ENCODE measurements around the gene MYBPC1.
"Not testable (repeated sequence)": the region's sequence is repeated elsewhere in the genome, so short reads cannot be mapped to it uniquely, and the experiment has no call there.

MYBPC1 gene

DNA sequence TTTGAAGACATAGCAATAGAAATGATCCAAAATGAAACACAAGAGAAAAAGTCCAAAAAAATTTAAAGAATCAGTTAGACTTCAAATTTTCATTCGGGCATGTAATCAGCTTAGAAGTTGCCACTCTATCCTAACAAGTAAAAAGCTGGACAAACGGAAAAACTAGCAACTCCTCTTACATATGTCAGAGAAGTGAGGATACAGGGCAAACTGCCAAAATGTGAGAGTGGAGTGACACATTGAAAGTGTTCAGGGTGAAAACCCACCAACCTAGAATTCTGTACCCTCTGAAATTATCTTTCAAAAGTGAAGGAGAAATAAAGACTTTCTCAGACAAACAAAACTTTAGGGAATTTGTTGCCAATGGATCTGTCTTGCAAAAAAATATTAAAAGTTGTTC, 60.6 kb downstream of the MYBPC1 start:
- DNase-seq = peak; percentile 13

DNA sequence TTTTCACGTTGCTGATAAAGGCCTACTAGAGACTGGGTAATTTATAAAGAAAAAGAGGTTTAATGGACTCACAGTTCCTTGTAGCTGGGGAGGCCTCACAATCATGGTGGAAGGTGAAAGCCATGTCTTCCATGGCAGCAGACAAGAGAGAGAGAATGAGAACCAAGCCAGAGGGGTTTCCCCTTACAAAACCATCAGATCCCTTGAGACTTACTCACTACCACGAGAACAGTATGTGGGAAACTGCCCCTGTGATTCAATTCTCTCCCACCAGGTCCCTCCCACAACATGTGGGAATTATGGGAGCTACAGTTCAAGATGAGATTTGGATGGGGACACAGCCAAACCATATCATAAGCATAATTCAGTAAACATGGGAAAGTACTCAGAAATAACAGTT, 65.9 kb downstream of the MYBPC1 start:
- DNase-seq = not testable (repeated sequence)

DNA sequence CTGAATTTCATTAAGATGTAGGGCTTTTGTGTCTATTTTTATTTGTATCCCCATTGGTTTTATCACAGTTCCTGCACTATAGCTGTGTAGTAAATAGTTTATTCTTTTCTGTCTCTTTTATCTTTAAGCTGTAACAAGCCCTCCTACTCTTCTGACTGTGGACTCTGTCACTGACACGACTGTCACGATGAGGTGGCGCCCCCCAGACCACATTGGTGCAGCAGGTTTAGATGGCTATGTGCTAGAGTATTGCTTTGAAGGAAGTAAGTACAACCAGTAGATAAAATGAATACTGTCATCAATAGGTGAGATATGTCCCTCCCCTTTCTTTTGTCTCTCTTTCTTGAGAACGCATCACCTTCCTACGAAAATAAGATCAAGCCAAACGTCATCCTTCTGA, 68.5 kb downstream of the MYBPC1 start:
- no peak for DNase-seq

DNA sequence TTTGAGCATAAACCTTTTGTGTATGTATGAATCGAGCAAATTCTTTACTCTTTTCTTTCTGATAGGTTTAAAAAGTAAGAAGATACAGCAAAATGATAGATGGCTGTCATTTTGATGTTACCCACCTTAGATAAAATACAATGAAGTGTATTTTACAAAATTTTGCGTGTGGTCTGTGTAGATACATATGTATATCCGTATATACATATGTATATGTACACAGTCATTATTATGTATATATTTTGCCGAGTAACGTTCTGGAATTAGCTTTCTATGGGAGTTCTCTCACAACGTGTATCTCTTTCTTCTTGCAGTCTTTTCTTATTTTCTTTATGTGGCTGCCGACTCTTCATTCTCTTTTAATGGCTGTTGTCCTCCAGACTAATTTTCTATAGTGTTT, 70.2 kb downstream of the MYBPC1 start:
- no peak for DNase-seq

DNA sequence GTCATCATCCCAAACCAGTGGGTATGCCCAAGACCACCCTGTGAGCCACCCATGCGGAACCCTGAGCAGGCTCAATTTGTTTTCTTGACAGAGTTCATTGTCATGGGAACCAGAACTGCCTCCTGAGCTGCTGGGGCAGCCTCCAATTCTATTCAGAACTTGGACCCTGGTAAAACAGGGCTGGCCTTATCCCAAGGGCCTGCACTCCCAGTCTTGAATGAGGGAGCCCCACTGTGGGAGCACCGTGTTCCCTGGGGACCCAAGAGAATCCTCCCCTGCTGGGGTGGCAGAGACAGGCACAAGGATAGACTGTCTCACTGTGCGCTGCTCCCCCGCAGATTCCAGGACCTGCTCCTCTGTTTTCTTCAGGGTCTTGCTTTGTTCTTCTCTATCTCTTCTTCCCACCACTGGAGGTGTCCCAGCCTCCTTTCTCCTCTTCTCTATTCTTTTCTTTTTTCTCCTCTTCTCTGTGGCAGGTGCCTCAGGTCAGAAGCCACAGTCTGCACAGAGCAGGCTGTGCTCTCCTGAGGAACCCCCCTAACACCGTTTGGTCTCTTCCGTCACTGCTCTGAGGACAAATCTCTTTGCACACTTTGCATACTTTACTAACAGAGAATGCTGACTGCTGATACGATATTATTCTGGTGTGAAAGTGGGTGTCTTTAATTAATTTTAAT, 71.4 kb downstream of the MYBPC1 start:
- no peak for DNase-seq

DNA sequence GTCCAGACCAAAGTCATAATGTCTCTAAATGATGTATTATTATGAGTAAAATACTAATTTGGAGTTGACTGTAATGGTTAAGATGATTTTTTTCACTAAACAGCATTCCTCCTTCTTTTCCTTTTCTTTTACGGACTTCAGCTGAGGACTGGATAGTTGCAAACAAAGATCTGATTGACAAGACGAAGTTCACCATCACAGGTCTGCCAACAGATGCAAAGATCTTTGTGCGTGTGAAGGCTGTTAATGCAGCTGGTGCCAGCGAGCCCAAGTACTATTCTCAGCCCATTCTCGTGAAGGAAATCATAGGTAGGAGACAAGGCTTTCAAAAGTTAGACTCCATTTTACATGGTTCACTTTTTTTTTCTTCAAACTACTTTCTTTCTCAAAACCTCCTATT, 72.8 kb downstream of the MYBPC1 start:
- DNase-seq = no peak

DNA sequence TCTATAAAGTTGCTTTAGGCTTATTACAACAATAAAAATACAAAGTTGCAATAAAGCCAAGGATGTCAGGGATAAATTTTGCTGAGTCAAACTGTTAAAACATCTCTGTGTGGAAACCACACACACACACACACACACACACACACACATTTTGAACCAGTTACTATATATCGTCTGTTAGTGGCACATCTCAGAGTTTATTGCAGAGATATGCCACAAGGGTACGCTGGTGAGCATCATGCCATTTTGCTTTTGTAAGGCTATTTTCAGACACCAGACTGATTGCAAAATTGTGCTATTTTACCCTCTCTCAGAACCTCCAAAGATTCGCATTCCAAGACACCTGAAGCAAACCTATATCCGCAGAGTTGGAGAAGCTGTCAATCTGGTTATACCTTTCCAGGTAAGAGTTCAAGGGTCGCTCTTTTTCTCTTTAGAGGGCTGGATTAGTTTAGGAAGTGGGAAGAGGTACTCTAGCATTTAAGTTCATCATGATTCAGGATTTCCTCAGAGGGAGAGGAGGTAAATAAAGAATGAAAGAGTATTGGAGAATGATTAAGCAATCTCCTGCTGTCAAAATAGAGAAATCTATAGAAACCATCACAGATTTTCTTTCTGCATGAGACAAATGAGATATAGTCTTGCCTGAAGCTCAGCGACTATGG, 75.4 kb downstream of the MYBPC1 start:
- DNase-seq = no peak

DNA sequence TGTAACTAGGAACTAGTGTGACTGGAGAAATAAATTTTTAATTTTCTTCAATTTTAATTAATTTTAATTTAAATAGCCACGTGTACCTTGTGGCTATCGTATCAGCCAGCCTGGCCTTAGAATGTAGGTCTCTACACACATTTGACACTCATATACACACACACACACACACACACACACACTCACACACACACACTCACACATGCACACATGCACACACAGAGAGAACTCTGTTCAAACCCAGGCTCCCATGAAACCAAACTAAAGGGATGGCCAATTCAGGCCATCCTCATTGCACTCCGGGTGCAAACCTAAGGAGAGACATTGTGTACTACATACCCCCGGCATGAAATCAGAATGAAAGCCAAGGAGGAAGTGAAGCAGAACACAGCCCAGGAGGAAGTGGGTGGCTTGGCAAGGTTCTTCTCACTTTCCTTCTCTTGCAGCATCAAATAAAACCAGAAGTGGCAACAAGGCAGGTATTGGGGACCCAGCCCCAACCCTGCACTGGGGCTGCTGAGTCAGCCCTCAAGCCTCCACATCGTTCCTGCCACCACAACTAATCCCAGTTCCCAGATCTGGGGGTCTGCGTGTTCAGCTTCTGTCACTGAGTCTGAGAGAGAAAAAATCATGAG, 76.5 kb downstream of the MYBPC1 start:
- no peak for DNase-seq

DNA sequence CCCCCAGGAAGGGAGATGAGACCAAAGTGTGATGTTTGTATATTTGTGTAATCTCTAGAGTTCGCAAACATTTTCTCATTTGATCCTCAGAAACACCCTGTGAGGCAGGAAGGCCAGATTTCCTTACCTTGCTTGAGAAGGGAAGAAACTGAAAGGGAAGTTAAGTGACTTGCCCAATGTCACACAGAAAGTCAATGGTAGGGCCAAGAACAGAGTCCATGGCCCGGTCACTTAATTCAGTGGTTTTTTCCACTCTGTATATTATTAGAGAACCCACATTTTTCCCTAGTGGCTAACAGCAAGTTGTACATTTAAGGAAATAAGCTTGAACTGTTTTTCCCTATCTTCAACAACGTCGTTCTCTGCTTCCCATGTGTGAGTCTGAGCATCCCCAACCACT, 77.1 kb downstream of the MYBPC1 start:
- no peak for DNase-seq

DNA sequence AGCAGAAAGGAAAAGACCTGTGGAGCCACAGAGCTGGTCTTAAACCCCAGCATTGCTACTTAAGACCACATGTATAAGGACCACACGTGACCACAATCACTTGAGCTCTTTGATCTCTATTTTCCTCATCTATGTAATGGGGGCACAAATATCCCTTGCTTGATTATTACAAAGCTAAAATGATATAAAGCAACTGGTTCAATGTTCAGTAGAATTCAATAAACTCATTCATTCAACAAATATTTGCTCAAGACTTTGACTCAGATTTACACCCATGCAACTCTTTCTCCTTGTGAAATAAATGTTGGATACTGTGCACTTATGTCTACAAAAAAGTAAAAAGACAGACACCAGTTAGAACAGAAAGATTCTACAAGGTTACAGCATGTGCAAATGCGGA, 80.8 kb downstream of the MYBPC1 start:
- DNase-seq = no peak

DNA sequence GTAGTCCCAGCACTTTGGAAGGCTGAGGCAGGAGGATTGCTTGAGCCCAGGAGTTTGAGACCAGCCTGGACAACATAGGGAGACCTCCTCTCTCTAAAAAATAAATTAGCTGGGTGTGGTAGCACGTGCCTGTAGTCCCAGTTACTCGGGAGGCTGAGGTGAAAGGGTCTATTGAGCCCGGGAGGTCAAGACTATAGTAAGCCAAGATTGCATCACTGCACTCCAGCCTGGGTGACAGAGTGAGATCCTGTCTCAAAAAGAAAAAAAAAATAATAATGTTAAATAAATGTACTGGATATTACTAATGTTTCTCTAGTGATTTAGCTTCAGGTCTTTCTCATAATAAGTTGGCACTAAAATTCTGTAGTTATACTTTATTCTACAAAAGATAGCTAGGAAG, 81.7 kb downstream of the MYBPC1 start:
- DNase-seq = not testable (repeated sequence)

DNA sequence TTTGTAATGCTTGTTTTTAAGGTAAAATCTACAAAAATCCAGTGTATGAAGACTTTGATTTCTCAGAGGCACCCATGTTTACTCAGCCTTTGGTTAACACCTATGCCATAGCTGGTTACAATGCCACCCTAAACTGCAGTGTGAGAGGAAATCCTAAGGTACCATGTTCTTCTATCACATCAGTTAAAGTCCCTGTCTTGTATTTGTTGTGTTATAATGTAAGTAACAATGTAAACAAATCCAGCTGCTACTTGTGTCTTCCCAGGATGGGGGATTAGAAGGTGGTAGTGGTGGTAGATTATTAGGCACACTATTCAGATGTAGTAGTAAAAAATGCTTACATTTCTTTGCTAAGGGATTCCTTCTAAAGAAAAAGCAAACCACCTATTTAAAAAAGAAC, 83.3 kb downstream of the MYBPC1 start:
- no peak for DNase-seq

DNA sequence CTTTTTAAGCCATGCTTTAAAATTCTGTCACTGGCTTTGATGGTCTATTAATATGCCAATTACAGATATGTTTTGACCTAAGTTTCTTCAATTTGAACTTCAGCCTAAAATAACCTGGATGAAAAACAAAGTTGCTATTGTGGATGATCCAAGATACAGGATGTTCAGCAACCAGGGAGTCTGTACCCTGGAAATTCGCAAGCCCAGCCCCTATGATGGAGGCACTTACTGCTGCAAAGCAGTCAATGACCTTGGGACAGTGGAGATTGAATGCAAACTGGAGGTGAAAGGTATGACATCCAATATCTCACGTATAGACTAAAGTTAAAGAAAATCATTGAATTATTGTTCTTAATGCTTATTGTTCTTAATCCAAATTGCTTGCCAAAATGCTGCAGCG, 85.5 kb downstream of the MYBPC1 start:
- DNase-seq = no peak

DNA sequence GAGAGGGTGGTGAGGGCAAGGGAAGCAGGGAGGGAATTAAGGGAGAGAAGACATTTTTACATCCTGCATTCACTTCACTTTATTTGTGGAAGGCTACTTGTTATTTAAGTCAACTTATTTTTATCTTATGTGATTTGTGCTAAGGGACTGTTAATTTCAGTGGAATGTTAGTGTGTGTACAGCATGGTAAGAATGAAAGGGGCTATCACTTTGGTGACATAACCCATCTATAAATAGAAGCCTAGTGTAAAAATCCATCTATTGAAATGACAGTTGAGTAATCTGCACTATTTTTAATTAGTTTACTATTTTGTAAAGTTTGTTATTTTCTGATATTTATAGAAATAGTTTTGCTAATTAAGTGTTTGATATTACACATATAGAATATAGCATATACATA, 85.9 kb downstream of the MYBPC1 start:
- no peak for DNase-seq

DNA sequence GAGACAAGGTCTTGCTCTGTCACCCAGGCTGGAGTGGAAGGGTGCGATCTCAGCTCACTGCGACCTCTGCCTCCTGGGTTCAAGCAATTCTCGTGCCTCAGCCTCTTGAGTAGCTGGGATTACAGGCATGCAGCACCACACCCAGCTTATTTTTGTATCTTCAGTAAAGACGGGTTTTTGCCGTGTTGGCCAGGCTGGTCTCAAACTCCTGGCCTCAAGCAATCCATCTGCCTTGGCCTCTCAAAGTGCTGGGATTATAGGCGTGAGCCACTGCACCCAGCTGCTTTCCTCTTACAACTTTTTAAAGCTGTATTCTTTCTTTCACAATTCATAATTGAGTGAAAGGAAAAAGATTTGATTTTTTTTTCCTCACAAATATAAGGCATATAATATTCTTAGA, 86.9 kb downstream of the MYBPC1 start:
- not testable (repeated sequence) for DNase-seq

DNA sequence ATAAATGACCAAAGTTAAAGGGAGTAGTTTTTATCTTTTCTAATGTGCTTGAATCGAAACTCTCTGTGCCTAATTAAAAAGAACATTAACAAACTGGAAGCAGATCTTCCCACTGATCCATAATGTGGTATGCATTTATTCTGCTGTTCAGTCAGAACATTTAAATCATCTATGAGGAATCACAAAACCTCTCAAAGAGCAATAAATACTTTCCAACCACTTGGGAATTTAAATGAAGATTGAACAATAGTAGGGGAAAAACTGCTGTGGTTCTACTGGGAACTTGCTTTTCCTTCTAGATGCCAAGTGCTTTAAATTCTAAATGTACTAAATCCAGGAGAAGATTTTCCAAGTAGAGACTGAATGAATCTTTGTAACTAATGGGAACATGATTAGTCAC, 90.3 kb downstream of the MYBPC1 start:
- DNase-seq = no peak

DNA sequence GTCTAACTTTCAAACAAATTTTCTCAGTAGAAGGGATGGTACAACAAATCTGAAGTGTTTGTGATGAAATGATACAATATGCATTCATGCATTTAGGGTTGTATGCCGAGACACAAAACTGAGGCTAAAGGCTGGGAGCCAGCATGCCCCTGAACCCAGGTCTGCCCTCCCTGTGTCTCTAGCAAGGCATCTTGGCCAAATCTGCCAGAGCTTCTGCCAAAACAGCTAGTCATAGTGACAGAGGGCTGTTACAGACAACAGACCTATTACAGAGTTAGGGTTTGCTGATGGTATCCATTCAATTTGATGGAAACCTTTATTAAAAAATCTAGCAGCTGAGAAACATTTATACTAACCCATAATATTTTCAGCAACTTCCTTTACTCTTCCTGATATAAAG, 91.4 kb downstream of the MYBPC1 start:
- DNase-seq = no peak

DNA sequence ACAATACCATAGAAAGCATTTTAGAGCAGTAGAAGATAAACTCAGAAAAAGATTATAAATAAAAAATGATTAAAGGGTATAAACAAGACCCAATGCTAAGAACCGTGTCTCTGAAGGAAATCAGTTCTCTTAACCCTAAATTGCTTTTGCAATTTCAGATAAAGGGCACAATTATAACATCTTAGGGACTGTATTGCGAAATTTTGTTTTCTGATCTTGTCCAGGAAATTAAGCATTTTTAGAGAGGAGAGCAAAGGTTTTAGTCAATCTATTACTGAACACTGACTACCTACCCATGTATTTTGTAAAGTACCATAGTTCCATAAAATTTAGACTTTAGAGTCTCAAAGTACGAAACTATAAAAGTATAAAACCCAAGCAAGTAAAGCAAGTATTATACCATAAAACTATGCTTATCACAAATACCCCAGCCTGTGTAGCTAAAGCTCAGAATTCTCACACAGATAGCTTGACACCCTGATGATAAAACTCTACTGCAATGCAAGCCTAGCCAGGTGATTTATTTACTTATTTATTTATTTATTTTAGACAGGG, 95.8 kb downstream of the MYBPC1 start:
- DNase-seq = no peak

DNA sequence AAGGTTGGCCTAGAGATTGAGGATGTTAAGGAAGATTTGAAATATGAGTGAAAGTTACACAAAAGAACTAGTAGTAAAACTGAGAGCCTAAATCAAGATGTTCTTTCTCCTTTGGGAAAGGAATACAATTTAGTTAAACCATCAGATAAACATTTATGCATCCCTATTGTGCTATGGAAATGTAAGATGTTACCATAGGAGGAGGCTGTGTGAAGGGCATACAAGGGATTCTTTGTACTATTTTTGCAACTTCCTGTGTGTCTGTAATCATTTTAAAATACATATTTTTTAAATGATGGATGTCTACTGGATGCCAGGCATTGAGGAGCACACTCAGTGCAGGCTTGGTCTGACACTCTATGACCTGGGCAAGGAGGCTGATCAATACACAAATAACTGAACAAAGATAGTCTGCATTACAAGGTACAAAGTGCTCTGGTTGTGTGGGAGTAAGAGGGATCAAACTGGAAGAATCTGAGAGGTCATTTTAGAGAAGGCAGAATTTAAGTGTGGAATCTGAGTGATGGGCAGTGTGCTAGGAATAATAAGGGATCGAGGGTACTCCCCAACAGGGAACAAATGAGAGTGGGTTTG, 96.8 kb downstream of the MYBPC1 start:
- no peak for DNase-seq

DNA sequence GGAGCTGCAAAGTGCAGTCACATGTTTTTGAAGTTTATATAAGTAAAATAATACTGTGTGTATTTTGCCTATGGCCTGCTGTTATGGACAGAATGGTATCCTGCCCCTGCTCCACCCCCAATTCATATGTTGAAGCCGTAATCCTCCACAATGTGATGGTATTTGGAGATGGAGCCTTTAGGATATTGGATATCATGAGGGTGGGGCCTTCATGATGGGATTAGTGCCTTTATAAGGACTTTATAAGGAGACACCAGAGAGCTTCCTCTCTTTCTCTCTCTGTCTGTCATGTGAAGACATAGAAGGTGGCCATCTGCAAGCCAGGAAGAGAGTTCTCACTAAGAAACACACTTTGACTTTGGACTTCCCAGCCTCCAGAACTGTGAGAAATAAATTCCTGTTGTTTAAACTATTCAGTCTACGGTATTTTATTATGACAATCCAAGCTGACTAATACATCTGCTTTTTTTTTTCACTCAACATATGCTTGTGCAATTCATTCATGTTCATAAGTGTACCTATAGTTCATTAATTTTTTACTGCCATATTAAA, 99.6 kb downstream of the MYBPC1 start:
- DNase-seq = no peak

DNA sequence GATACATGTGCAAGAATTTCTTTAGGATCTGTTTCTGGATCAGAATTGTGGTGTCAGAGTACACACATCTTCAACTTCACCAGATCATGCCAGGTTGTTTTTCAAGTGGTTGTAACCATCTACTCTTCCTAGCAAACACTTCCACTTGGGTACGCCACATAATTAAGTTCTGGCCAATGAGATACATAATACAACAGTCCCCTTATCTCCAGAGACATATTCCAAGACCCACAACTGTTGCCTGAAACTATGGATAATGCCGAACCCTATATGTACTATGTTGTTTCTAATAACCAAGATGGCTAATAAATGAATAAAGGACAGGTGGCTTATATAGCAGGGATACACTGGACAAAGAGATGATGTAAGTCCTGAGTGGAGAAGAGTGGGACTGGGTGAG, 100.2 kb downstream of the MYBPC1 start:
- no peak for DNase-seq

DNA sequence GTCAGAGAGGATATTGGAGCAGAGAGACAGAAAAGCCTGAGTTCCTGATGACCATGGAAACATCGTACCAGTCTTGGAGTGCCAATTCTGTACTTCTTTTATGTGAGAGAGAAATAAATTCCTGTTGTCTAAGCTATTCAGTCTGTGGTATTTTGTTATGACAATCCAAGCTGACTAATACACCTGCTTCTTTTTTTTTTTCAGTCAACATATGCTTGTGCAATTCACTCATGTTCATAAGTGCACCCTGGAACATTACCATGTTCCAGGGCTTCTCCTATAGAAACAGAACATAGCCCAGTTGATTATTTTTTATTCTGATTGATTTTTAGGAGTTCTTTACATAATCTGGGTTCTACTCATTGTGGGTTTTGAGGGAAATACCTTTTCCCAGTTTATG, 100.9 kb downstream of the MYBPC1 start:
- DNase-seq = peak; percentile 7

Measured in NCI-H2171 treated with DMSO at 0.1 percent for 48 hours (cell line).